Mesenchymal stem cell (in vitro differentiated cells and primary cell): ENCODE results near the gene COQ5.

Experiments
- DNase-seq: peaks from one replicate; pipeline ENCODE4 v3.0.0-alpha.2; 2013
- H2AFZ ChIP-seq: one replicate; pipeline ENCODE4 v1.6.1; 2013; ENCODE audit warnings: low read depth, mild to moderate bottlenecking, control low read depth, inconsistent platforms, low read length, moderate library complexity
- H2AK5ac ChIP-seq: 2 replicates; pipeline ENCODE4 v1.6.1; 2013; ENCODE audit warnings: low read length, moderate library complexity, mild to moderate bottlenecking, inconsistent platforms; ENCODE audit not compliant: severe bottlenecking
- H2BK120ac ChIP-seq: one replicate; pipeline ENCODE4 v1.6.1; 2013; ENCODE audit warnings: low read depth, mild to moderate bottlenecking, inconsistent platforms, low read length, moderate library complexity
- H2BK12ac ChIP-seq, 2 experiments: one replicate each; pipeline ENCODE4 v1.6.1; 2013; ENCODE audit warnings: inconsistent platforms in 2 of 2, low read length in 2 of 2, mild to moderate bottlenecking in 2 of 2, moderate library complexity in 2 of 2, control low read depth in 1 of 2
- H2BK15ac ChIP-seq: one replicate; pipeline ENCODE4 v1.6.1; 2013; ENCODE audit warnings: mild to moderate bottlenecking, low read depth, inconsistent platforms; ENCODE audit not compliant: poor library complexity, severe bottlenecking
- H2BK5ac ChIP-seq: 2 replicates; pipeline ENCODE4 v1.6.1; 2013; ENCODE audit warnings: low read depth, mild to moderate bottlenecking, low read length, control low read depth, inconsistent platforms; ENCODE audit not compliant: poor library complexity, severe bottlenecking
- H3K14ac ChIP-seq, 2 experiments: one replicate each; pipeline ENCODE4 v1.6.1; 2013; ENCODE audit warnings: inconsistent platforms in 2 of 2, low read length in 2 of 2, control low read depth in 1 of 2, mild to moderate bottlenecking in 1 of 2, moderate library complexity in 1 of 2
- H3K18ac ChIP-seq, 2 experiments: one replicate each; pipeline ENCODE4 v1.6.1; 2013; ENCODE audit warnings: inconsistent platforms in 2 of 2, low read length in 2 of 2, control low read depth in 1 of 2, low read depth in 1 of 2, mild to moderate bottlenecking in 1 of 2
- H3K23ac ChIP-seq, 2 experiments: one replicate each; pipeline ENCODE4 v1.6.1; 2013; ENCODE audit warnings: inconsistent platforms in 2 of 2, low read length in 2 of 2, mild to moderate bottlenecking in 2 of 2, moderate library complexity in 2 of 2, control low read depth in 1 of 2
- H3K27ac ChIP-seq: 2 replicates; pipeline ENCODE4 v1.5.1; 2013; ENCODE audit warnings: mild to moderate bottlenecking, moderate library complexity, low read length, control low read depth, inconsistent platforms; ENCODE audit not compliant: poor library complexity, severe bottlenecking
- H3K27me3 ChIP-seq, 2 experiments: 2 replicates each; pipeline versions ENCODE4 v1.6.1 to v1.7.0; 2013; ENCODE audit warnings: low read length in 2 of 2, mild to moderate bottlenecking in 2 of 2, moderate library complexity in 2 of 2, control low read depth in 1 of 2, inconsistent platforms in 1 of 2; ENCODE audit not compliant: control insufficient read depth in 1 of 2, insufficient read depth in 1 of 2
- H3K36me3 ChIP-seq, 2 experiments: 2 replicates each; pipeline versions ENCODE4 v1.6.1 to v1.7.0; 2013; ENCODE audit warnings: low read length in 2 of 2, control low read depth in 1 of 2, inconsistent platforms in 1 of 2, low read depth in 1 of 2, mild to moderate bottlenecking in 1 of 2; ENCODE audit not compliant: insufficient read depth in 2 of 2, control insufficient read depth in 1 of 2
- H3K4ac ChIP-seq, 2 experiments: one replicate each; pipeline ENCODE4 v1.6.1; 2013; ENCODE audit warnings: inconsistent platforms in 2 of 2, low read length in 2 of 2, mild to moderate bottlenecking in 2 of 2, moderate library complexity in 2 of 2, control low read depth in 1 of 2, low read depth in 1 of 2
- H3K4me1 ChIP-seq: 2 replicates; pipeline ENCODE4 v1.6.1; 2013; ENCODE audit warnings: low read depth, low read length, control low read depth; ENCODE audit not compliant: control insufficient read depth, insufficient read depth
- H3K4me2 ChIP-seq: 2 replicates; pipeline ENCODE4 v1.6.1; 2013; ENCODE audit warnings: low read length, mild to moderate bottlenecking, inconsistent platforms; ENCODE audit not compliant: poor library complexity, severe bottlenecking
- H3K4me3 ChIP-seq, 2 experiments: 2 replicates each; pipeline versions ENCODE4 v1.5.1 to v1.7.0; 2013; ENCODE audit warnings: low read length in 2 of 2, mild to moderate bottlenecking in 2 of 2, control low read depth in 1 of 2, low read depth in 1 of 2; ENCODE audit not compliant: insufficient read depth in 1 of 2
- H3K79me1 ChIP-seq: replicated peaks from 2 replicates; pipeline ENCODE4 v1.6.1; 2013; ENCODE audit warnings: mild to moderate bottlenecking, control low read depth, low read length, inconsistent platforms; ENCODE audit not compliant: poor library complexity, severe bottlenecking
- H3K9ac ChIP-seq: 2 replicates; pipeline ENCODE4 v1.7.0; 2013; ENCODE audit warnings: mild to moderate bottlenecking, low read length, moderate library complexity
- H3K9me3 ChIP-seq: 2 replicates; pipeline ENCODE4 v1.7.0; 2013; ENCODE audit warnings: mild to moderate bottlenecking, low read length; ENCODE audit not compliant: control insufficient read depth
- H4K8ac ChIP-seq: one replicate; pipeline ENCODE4 v1.6.1; 2013; ENCODE audit warnings: inconsistent platforms, mild to moderate bottlenecking, low read length, moderate library complexity
- H4K91ac ChIP-seq: one replicate; pipeline ENCODE4 v1.6.1; 2013; ENCODE audit warnings: mild to moderate bottlenecking, low read length, inconsistent platforms
- WGBS: methylation state at CpG from one replicate; pipeline ENCODE4 v1.1.7; 2013; ENCODE audit warnings: mixed read lengths; 5-methylcytosine and 5-hydroxymethylcytosine counted together

The COQ5 gene

GRCh38 chr12:120483621-120484020 is 45.3 kb downstream of the COQ5 start:
- H3K4me3 ChIP-seq, result no peak overlapping the region
- H3K4ac ChIP-seq, result no peak overlapping the region
- no peak overlapping the region for H2AFZ ChIP-seq
- no peak overlapping the region for H2BK5ac ChIP-seq
- H2BK15ac ChIP-seq, result no peak overlapping the region
- H4K8ac ChIP-seq, result no peak overlapping the region
- H3K4me1 ChIP-seq, result no peaks in the 10 kb centered on the region
- DNase-seq, result no peak
- 92% methylated on average over 1 of the region's 1 CpG for WGBS
- no peak overlapping the region for H3K4me2 ChIP-seq
- no peaks in the 10 kb centered on the region for H3K9me3 ChIP-seq
- peaks cover 3 to 21% of the 10 kb centered on the region in 2 experiments for H3K36me3 ChIP-seq
- H3K27ac ChIP-seq, result no peak overlapping the region
- no peak overlapping the region for H3K9ac ChIP-seq
- H3K14ac ChIP-seq, result no peak overlapping the region
- H3K79me1 ChIP-seq, result peaks cover 23% of the 10 kb centered on the region
- no peak overlapping the region for H4K91ac ChIP-seq
- no peak overlapping the region for H3K23ac ChIP-seq
- H2BK120ac ChIP-seq, result no peak overlapping the region
- no peak overlapping the region for H3K18ac ChIP-seq
- no peaks in the 10 kb centered on the region for H3K27me3 ChIP-seq
- H2BK12ac ChIP-seq, result no peak overlapping the region
- no peak overlapping the region for H2AK5ac ChIP-seq

GRCh38 chr12:120481022-120481767 is 47.8 kb downstream of the COQ5 start:
- H3K9ac ChIP-seq, result no peak overlapping the region
- peaks cover 3 to 19% of the 10 kb centered on the region in 2 experiments for H3K36me3 ChIP-seq
- no peak overlapping the region for H3K23ac ChIP-seq
- H3K9me3 ChIP-seq, result no peaks in the 10 kb centered on the region
- no peak overlapping the region for H3K18ac ChIP-seq
- H2BK15ac ChIP-seq, result no peak overlapping the region
- H3K79me1 ChIP-seq, result peaks cover 20% of the 10 kb centered on the region
- no peak overlapping the region for H2BK120ac ChIP-seq
- 98% methylated on average over 5 of the region's 9 CpGs for WGBS
- no peak overlapping the region for H3K4me2 ChIP-seq
- no peak overlapping the region for H2AFZ ChIP-seq
- no peak overlapping the region for H3K4me3 ChIP-seq
- no peaks in the 10 kb centered on the region for H3K27me3 ChIP-seq
- no peak overlapping the region for H4K91ac ChIP-seq
- H2BK12ac ChIP-seq, result no peak overlapping the region
- no peak overlapping the region for H2BK5ac ChIP-seq
- no peak overlapping the region for H4K8ac ChIP-seq
- no peak overlapping the region for H3K4ac ChIP-seq
- no peak for DNase-seq
- H2AK5ac ChIP-seq, result no peak overlapping the region
- no peaks in the 10 kb centered on the region for H3K4me1 ChIP-seq
- H3K27ac ChIP-seq, result no peak overlapping the region
- no peak overlapping the region for H3K14ac ChIP-seq

GRCh38 chr12:120480211-120480610 is 48.7 kb downstream of the COQ5 start:
- no peaks in the 10 kb centered on the region for H3K9me3 ChIP-seq
- no peak overlapping the region for H3K27ac ChIP-seq
- H3K36me3 ChIP-seq, result peaks cover 3 to 19% of the 10 kb centered on the region in 2 experiments
- no peak overlapping the region for H2AFZ ChIP-seq
- no peaks in the 10 kb centered on the region for H3K27me3 ChIP-seq
- no peak overlapping the region for H4K8ac ChIP-seq
- H2BK5ac ChIP-seq, result no peak overlapping the region
- H3K18ac ChIP-seq, result no peak overlapping the region
- 86% methylated on average over 1 of the region's 1 CpG for WGBS
- H3K4me1 ChIP-seq, result no peaks in the 10 kb centered on the region
- no peak overlapping the region for H2BK120ac ChIP-seq
- no peak overlapping the region for H3K4me2 ChIP-seq
- H3K79me1 ChIP-seq, result peaks cover 16% of the 10 kb centered on the region
- no peak for DNase-seq
- H2AK5ac ChIP-seq, result no peak overlapping the region
- H3K23ac ChIP-seq, result no peak overlapping the region
- no peak overlapping the region for H3K4me3 ChIP-seq
- H3K4ac ChIP-seq, result no peak overlapping the region
- H3K14ac ChIP-seq, result no peak overlapping the region
- no peak overlapping the region for H2BK15ac ChIP-seq
- H3K9ac ChIP-seq, result no peak overlapping the region
- H4K91ac ChIP-seq, result no peak overlapping the region
- no peak overlapping the region for H2BK12ac ChIP-seq

- Histone ChIP-seq H2AK5ac (no peak overlapping the region), H3K4me1 (peaks cover 2% of the 10 kb centered on the region), H4K8ac (no peak overlapping the region), H4K91ac (no peak overlapping the region), H3K9ac (no peak overlapping the region), H2AFZ (no peak overlapping the region), H3K27ac (no peak overlapping the region), H3K9me3 (no peaks in the 10 kb centered on the region), H3K4ac (no peak overlapping the region), H3K18ac (no peak overlapping the region), H2BK12ac (no peak overlapping the region), H3K14ac (no peak overlapping the region), H3K4me3 (no peak overlapping the region), H3K79me1 (peaks cover 16% of the 10 kb centered on the region), H3K4me2 (no peak overlapping the region), H2BK15ac (no peak overlapping the region), H2BK5ac (no peak overlapping the region), H3K27me3 (no peaks in the 10 kb centered on the region), H2BK120ac (no peak overlapping the region), H3K36me3 (peaks cover 3 to 19% of the 10 kb centered on the region in 2 experiments), H3K23ac (no peak overlapping the region)
- no peak for DNase-seq
- WGBS, result 100% methylated on average over 1 of the region's 1 CpG
Observed at GRCh38 chr12:120479458-120479857, 49.5 kb downstream of the COQ5 start.
